ENCODE measurements around the gene TYW1.
"Not testable (repeated sequence)": the region's sequence is repeated elsewhere in the genome, so short reads cannot be mapped to it uniquely, and the experiment has no call there.

Gene TYW1, protein sequence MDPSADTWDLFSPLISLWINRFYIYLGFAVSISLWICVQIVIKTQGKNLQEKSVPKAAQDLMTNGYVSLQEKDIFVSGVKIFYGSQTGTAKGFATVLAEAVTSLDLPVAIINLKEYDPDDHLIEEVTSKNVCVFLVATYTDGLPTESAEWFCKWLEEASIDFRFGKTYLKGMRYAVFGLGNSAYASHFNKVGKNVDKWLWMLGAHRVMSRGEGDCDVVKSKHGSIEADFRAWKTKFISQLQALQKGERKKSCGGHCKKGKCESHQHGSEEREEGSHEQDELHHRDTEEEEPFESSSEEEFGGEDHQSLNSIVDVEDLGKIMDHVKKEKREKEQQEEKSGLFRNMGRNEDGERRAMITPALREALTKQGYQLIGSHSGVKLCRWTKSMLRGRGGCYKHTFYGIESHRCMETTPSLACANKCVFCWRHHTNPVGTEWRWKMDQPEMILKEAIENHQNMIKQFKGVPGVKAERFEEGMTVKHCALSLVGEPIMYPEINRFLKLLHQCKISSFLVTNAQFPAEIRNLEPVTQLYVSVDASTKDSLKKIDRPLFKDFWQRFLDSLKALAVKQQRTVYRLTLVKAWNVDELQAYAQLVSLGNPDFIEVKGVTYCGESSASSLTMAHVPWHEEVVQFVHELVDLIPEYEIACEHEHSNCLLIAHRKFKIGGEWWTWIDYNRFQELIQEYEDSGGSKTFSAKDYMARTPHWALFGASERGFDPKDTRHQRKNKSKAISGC

DNA sequence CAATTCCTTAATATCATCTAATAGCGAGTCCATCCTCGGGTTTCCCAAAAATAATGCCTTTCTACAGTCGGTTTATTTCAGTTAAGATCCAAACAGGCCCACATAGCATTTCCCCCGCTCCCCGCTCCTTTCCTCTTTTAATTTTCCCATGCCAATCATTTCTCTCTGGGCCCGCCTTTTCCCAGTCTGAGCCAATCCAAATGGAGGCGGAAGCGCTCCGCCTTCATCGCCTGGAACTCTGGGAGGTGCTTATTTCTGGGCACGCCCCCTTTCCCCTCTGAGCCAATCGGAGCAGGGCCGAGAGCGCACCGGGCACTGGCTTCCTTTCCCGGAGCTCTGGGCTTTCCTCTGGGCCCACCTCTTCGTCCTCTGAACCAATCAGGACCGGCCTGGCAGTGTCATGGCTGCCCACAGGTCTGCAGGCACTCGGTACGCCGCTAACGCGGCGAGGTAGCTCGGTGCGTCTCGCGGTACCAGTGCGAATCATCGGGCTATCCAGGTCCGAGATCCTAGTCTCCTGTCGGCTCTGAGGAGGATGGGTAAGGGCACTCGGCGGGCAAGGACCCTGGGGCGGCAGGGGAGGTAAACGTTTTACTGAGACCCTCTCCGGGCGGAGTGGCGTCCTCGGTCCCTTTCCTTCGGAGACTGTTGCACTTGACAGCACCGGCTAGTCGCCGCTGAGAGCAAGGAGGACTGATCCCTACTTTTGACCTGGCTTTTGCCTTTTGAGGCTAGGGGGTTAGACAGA is at the start of gene TYW1:
TSS of gene TYW1 (plus strand) at position 390 of the 748 bp plus-strand sequence. CDS start at position 536, 146 bp downstream.
- DNase-seq, result peak; percentile 98

DNA sequence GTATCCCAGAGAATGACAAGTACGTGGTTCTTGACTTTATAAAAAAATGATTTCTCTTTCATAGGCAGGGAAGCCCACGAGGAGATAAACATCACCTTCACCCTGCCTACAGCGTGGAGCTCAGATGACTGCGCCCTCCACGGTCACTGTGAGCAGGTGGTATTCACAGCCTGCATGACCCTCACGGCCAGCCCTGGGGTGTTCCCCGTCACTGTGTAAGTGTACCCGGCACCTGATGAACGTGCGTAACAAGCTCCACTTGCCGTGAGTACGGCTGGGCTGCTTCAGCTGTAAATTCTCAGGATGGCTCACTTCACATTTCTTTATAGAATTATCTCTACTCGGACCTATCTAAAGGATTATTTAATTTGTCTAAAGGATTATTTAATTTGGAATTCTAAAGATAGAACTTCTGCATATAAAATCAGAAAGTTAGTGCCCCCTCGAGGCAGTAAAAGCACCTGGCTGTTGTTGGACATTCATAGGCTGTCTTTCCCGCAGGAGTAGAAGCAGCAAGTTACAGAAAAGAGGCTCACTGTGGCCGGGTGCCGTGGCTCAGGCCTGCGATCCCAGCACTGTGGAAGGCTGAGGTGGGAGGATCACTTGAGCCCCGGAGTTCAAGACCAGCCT is 48.0 kb upstream of the TYW1 start:
- DNase-seq, result no peak

DNA sequence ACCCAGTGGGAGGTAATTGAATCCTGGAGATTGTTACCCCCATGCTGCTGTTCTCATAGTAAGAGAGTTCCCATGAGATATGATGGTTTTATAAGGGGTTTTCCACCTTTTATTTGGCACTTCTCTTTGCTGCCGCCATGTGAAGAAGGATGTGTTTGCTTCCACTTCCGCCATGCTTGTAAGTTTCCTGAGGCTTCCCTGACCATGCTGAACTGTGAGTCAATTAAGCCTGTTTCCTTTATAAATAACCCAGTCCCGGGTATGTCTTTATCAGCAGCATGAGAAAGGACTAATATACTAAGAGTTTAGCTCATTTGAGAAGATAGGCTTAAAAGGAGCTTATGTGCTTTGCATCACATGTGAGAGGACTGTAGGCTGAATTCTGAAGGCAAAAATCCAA is 46.3 kb upstream of the TYW1 start:
- DNase-seq, result no peak

DNA sequence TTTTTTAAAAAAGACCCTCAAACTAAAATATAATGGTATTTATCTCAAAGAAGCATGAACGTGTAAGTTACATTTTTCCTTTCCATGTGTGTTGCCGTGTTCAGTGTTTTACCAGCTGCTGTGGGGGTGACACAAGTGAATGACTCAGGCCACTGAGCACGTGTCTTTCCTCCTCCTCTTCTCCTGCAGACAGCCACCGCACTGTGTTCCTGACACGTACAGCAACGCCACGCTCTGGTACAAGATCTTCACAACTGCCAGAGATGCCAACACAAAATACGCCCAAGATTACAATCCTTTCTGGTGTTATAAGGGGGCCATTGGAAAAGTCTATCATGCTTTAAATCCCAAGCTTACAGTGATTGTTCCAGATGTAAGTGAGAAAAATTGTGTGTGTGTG is 45.9 kb upstream of the TYW1 start:
- DNase-seq, result no peak

DNA sequence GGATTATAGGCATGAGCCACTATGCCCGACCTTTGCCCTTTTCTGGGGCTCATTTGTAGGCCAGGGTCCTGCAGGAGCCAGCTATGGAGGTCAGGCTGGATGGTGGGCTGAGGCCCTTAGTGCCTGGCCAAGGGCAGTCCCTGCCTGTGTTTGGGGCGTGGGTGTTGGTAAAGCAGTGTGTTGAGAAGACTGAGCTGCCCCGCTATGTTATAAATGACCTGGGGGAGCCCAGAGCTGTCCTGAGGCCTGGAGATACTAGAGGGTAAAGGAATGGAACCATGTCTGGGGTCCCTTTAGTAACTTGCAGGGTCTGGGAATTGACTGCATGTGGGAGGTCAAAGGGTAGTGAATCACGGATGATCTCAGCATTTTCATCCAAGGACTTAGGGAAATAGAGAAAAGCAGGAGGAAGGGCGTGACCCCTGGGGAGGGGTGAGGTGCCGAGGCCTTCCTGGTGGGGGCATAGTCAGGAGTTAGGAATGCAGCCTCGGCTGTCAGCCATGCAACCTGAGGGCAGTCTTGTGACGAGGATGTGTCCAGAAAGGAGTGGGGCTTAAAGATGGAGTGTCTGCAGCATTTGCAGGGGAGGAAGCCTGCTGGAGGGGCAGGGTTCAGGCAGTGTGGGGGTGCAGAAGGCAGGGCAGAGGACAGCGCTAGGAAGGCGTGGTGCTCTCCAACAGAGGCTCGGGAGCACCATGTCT is 44.1 kb upstream of the TYW1 start:
- no peak for DNase-seq

DNA sequence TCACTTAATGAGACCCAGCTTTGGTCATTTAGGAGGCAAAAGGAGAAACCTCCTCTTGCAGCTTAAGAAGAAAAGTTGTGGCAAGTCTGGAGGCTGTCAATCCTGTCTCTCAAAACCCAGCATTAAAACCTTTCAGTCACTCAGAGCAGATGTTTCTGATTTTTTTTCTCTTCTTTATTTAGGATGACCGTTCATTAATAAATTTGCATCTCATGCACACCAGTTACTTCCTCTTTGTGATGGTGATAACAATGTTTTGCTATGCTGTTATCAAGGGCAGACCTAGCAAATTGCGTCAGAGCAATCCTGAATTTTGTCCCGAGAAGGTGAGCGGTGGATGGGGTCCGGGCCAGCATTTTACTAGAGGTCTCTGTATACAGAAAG is 43.6 kb upstream of the TYW1 start:
- no peak for DNase-seq

DNA sequence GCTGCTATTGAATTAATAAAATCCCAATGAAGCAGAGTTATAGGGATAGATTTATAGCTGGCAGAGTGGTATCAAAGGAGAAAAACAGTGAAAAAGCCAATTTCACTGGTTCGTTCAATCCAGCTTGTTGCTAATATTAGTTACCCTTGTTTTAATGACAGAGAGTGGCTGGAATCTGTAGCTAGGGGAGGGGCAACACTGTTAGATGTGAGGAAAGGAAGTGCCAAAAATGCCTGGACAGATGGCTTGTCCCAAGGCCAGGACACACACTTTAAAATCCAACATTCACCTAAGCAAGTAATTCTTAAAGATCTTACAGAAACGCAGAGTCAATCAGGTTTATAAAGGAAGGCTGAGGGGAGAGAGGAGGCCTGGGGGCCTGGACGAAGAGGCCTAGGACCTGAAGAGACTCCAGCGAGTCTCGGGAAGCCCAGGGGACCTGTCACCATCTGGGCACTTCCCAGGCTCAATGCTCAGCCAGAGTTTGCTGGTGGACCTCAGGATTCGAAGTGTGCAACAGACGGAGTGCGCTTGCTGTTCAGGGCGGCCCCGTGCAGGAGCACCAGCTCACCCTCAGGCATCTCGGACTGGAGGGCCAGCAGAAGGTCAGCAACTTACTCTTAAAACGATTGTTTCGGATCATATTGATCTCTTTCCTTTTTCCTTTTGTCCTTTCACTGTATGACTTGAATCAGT is 38.9 kb upstream of the TYW1 start:
- DNase-seq, result no peak

DNA sequence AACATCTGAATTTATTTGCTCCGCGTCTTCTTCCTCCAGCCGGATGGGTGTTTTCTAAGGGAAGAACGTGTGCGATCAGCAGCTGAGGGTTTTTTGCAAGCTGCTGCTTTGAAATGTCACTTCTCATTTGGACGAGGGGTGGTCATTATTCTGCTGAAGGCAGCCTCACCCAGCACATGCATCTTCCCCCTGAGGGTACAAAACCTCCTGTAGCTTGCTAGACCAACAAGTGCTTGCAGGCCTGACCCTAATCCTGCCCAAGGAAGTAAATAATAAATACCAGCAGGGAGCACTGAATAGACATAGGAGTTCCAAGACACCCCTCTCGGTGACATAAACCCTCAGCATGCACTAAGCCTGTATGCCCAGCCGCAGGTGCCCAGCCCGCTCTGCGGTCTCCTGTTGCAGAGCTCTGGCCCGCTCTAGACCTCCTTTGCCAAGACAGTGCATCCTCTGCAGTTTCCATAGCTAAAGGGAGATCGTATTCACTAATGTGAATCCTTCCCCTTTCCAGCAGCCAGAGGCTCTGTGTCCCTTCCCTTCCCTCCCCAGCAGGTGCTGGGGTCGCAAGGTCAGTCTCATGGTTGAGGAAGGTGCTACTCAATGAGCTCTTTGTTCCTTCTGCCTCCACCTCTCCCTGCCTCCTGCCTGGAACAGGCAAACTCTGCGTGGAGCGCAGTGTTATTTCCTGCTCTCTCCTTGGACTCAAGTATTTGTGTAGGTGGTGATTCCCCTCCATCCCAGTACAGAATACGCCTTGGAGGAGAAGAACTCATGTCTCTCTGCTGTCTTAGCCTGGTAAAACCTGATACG is 37.9 kb upstream of the TYW1 start:
- DNase-seq, result no peak

DNA sequence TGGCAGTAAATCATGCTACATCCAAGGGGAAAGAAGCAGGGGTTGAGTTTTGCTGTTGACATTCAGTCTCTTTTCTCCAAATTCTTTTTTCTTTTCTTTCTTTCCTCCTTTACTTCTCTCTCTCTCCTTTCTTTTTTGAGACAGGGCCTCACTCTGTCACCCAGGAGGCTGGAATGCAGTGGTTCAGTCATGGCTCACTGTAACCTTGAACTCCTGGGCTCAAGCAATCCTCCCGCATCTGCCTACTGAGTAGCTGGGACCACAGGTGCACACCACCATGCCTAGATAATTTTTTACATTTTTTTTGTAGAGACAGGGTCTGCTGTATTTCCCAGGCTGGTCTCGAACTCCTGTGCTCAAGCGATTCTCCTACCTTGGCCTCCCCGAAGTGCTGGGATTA is 36.4 kb upstream of the TYW1 start:
- DNase-seq, result no peak

DNA sequence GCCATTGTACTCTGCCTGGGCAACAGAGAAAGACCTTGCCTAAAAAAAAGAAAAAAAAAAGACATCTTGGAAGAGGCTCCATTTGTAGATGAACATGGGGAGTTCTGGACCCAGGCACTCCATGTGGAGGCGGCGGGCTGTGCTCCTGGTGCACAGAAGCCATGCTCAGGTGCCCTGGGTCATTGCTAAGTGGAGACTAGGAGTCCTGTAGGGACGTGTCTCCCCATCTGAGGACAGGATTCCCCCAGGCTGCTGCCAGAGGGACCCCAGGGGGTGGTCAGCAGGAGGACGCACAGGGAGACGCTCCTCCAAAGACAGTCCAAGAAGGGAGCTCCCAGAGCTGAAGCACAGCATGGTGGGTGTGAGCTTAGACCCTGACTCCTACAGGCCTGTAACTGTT is 35.5 kb upstream of the TYW1 start:
- no peak for DNase-seq

DNA sequence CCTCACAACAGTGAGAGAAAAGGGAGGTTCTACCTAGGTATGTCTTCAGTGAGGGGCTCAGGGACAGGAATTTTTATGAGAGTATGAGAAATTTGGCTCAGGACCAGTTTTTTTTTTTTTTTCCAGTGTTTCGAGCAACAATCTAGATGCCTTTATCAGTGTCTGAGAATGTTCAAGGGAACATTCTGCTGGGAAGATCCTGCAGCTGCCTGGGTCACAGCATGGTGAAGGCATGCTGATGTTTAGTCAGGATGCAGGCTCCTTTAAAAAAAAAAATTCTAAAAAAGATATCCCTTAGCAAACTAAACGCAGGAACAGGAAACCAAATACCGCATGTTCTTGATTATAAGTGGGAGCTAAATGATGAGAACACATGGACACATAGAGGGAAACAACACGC is 32.2 kb upstream of the TYW1 start:
- DNase-seq, result no peak

DNA sequence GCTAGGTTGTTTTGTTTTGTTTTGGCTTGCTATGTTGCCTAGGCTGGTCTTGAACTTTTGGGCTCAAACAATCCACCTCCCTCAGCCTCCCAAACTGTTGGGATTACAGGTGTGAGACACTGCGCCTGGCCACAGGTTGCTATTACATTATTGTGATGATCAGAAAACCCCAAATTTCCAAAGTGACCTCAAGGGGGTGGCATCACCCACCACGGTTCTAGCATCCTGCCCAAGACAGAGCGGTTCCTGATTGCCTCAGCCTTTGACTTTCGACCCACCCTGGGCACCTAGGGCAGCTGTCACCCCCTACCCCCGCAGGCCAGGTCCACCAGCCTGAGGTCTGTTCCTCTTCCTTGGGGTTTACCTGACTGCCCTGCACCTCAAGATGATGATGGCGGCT is 29.6 kb upstream of the TYW1 start:
- no peak for DNase-seq

DNA sequence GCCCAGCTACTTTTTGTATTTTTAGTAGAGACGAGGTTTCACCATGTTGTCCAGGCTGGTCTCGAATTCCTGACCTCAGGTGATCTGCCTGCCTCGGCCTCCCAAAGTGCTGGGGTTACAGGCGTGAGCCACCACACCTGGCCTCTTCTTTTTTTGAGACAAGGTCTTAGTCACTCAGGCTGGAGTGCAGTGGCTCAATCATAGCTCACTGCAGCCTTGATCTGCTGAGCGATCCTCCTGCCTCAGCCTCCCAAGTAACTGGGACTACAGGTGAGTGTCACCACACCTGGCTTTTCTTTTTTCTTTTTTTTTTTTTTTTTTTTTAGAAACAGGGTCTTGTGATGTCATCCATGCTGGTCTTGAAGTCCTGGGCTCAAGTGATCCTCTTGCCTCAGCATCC is 27.6 kb upstream of the TYW1 start:
- not testable (repeated sequence) for DNase-seq

DNA sequence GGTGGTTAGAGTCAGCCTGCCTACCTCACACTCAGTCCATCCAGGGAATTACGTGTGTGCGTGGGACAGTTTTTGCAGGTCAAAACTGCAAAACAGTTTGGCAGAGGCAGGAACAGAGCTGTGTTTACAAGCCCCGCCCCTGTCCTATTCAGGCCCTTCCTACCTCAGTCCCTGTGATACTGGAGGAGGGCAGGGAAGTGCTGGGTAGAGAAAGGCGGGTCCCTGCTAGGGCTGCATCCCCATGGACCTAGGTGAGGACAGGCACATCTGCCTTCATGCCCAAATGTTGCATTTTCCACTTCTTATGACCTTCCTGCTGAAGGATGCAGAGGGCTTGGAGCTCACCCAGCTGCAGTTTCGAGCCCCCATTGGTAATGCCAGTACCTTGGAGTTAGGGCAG is 26.3 kb upstream of the TYW1 start:
- DNase-seq, result no peak

DNA sequence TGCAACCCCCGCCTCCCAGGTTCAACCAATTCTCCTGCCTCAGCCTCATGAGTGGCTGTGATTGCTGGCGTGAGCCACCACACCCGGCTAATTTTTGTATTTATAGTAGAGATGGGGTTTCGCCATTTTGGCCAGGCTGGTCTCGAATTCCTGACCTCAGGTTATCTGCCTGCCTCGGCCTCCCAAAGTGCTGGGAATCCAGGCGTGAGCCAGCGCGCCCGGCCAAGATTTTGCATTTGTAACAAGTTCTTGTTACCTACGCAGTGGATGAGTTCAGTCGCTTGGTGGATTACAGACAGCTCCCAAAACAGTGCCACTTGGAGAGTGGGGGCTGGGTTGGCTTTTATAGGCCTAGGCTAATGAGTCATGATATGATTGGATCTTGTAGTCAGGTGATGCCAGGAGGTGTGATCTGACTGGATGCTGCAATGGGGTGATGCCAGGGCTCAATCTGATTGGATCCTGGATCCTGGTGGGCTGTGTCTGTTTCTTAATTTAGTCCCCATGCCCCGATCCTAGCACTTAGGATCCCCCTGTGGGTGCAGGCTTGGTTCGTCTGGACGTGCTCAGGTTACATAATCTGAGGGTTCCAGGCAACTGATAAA is 21.5 kb upstream of the TYW1 start:
- no peak for DNase-seq

DNA sequence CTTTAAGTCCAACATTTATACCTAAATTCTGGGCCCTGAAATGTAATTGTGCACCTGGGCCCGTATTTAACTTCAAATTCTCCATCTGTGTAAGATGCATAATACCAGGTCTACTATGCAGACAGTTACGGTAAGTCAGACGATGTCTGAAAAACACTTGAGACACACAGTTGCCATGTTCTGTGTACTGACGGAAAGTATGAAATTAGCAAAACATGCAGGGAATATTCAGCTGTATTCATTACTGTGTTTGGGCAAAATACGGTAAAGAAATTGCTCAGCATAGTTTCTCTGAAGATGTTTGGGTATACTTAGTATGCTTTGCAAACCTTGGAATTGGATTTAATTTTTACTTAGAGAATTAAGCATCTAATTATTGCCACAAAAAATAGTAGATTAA is 18.3 kb upstream of the TYW1 start:
- DNase-seq, result not testable (repeated sequence)

DNA sequence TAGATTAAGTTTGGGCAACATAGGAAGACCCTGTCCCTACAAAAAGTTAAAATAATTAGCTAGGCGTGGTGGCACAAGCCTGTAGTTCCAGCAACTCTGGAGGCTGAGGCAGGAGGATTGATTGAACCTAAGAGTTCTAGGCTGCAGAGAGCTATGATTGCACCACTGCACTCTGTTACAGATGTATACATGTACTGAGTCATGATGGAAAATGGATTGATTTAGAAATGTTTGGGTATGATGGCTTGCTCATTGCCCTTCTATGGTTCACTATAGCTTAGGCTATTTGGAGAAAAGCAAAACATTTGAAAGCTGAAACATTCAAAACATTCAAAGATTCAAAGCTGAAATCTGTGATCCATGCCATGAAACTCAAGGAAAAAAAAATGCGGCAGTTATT is 17.6 kb upstream of the TYW1 start:
- not testable (repeated sequence) for DNase-seq

DNA sequence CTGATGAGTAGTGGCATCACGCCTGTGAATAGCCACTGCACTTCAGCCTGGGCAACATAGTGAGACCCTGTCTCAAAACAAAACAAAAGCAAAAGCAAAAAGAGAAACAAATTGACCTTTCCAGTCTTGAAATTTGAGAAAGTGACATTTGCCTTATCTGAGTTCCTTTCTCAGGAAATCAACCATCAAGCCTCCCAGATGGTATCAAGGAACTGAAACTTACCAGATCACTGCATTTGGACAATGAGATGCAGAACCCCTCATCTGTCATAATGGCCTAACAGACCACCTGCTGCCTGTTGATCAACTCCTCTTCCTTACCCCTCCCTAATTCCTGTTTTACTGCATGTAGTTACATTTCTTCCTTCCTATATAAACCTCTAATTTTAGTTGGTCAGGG is 16.3 kb upstream of the TYW1 start:
- DNase-seq, result not testable (repeated sequence)

DNA sequence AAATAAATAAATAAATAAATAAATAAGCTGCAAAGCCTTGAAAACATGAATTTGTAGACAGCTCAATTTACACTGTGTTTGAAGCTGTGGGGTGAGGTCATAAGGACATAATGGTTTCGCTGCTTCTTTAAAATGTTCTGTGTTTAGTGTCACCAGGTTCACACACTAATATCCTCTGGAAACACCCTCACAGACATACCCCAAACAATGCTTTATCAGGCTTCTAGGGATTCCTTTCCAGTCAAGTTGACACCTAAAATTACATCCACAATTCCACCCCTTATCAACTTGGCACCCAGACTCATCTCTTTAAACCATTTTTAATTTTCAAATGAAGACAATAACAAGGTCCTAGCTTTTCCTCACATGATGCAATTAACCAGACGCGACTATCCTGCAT is 7.1 kb upstream of the TYW1 start:
- not testable (repeated sequence) for DNase-seq

DNA sequence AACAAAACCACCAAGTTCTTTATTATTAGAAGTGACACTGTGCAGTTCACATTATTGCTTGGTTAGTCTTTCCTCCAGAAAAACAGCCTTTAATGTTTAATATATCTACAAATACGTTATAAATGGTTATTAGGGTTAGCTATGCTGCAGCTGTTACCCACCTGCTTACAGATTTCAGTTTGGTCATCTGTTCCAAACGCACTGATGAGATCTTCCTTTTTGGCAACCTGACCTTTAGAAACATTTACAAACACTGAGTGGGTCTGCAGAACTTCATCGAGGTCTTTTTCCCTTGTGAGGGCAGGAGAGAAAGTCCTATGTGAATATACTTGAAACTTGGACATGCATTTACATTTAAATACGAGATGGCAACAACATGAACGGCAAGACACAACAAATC is 2.6 kb upstream of the TYW1 start:
- not testable (repeated sequence) for DNase-seq

DNA sequence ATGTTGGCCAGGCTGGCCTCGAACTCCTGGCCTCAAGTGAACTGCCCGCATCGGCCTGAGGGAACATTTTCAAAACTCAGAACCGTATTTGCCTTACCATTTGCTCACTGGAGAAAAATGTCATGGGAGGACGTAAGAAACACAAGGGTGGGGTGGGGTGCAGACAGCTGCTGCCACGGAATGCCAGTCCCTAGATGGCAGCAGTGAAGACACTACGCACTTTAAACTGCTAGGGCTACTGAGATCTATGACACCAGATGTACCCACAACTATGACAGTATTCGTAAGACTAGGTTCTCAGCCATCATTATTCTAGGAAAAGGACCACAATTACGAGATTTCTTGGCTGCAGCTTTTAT is 2.0 kb upstream of the TYW1 start:
- peak; percentile 65 for DNase-seq

Measured in right forelimb (tissue), 1 donor.